ENCODE results near the gene SNAP25.

SNAP25 gene

GRCh38 chr20:10217721-10218410 is 764 bp upstream of the SNAP25 start:
- ATAC-seq, result no peak

GRCh38 chr20:10219452-10219791 is 792 bp downstream of the SNAP25 start:
- peak; percentile 55 to 64 for ATAC-seq

- ATAC-seq, result no peak
Measured at GRCh38 chr20:10219993-10220750, 1.5 kb downstream of the SNAP25 start.

- ATAC-seq, result no peak
Measured at GRCh38 chr20:10221021-10221420, 2.4 kb downstream of the SNAP25 start.

- ATAC-seq, result no peak
Measured at GRCh38 chr20:10225439-10226060, 6.9 kb downstream of the SNAP25 start.

- ATAC-seq, result no peak
Measured at GRCh38 chr20:10228330-10228729, 9.7 kb downstream of the SNAP25 start.

- ATAC-seq, result no peak
Measured at GRCh38 chr20:10231290-10231689, 12.7 kb downstream of the SNAP25 start.

- no peak for ATAC-seq
Measured at GRCh38 chr20:10236540-10237533, 18.2 kb downstream of the SNAP25 start.

- ATAC-seq, result no peak
Measured at GRCh38 chr20:10239954-10240353, 21.3 kb downstream of the SNAP25 start.

GRCh38 chr20:10240655-10241054 is 22.0 kb downstream of the SNAP25 start:
- ATAC-seq, result no peak

GRCh38 chr20:10242166-10242565 is 23.5 kb downstream of the SNAP25 start:
- ATAC-seq, result no peak

GRCh38 chr20:10247440-10247839 is 28.8 kb downstream of the SNAP25 start:
- no peak for ATAC-seq

GRCh38 chr20:10249048-10249770 is 30.6 kb downstream of the SNAP25 start:
- ATAC-seq, result no peak

- ATAC-seq, result no peak
Measured at GRCh38 chr20:10249822-10250221, 31.2 kb downstream of the SNAP25 start.

- ATAC-seq, result no peak
Measured at GRCh38 chr20:10250902-10251301, 32.3 kb downstream of the SNAP25 start.

- ATAC-seq, result no peak
Measured at GRCh38 chr20:10253780-10254179, 35.1 kb downstream of the SNAP25 start.

- no peak for ATAC-seq
Measured at GRCh38 chr20:10255846-10256245, 37.2 kb downstream of the SNAP25 start.

- ATAC-seq, result no peak
Measured at GRCh38 chr20:10259166-10259565, 40.5 kb downstream of the SNAP25 start.

GRCh38 chr20:10260316-10260715 is 41.7 kb downstream of the SNAP25 start:
- ATAC-seq, result no peak

GRCh38 chr20:10261702-10262101 is 43.1 kb downstream of the SNAP25 start:
- ATAC-seq, result no peak

GRCh38 chr20:10263385-10264165 is 44.9 kb downstream of the SNAP25 start:
- no peak for ATAC-seq
